Mesenchymal stem cell (in vitro differentiated cells and primary cell): ENCODE data around the gene PAK1IP1.

ENCODE experiments used
- DNase-seq: peaks from one replicate; pipeline ENCODE4 v3.0.0-alpha.2; 2013
- H2AFZ ChIP-seq: one replicate; pipeline ENCODE4 v1.6.1; 2013; ENCODE audit warnings: low read depth, mild to moderate bottlenecking, control low read depth, inconsistent platforms, low read length, moderate library complexity
- H2AK5ac ChIP-seq: 2 replicates; pipeline ENCODE4 v1.6.1; 2013; ENCODE audit warnings: low read length, moderate library complexity, mild to moderate bottlenecking, inconsistent platforms; ENCODE audit not compliant: severe bottlenecking
- H2BK120ac ChIP-seq: one replicate; pipeline ENCODE4 v1.6.1; 2013; ENCODE audit warnings: low read depth, mild to moderate bottlenecking, inconsistent platforms, low read length, moderate library complexity
- H2BK12ac ChIP-seq, 2 experiments: one replicate each; pipeline ENCODE4 v1.6.1; 2013; ENCODE audit warnings: inconsistent platforms in 2 of 2, low read length in 2 of 2, mild to moderate bottlenecking in 2 of 2, moderate library complexity in 2 of 2, control low read depth in 1 of 2
- H2BK15ac ChIP-seq: one replicate; pipeline ENCODE4 v1.6.1; 2013; ENCODE audit warnings: mild to moderate bottlenecking, low read depth, inconsistent platforms; ENCODE audit not compliant: poor library complexity, severe bottlenecking
- H2BK5ac ChIP-seq: 2 replicates; pipeline ENCODE4 v1.6.1; 2013; ENCODE audit warnings: low read depth, mild to moderate bottlenecking, low read length, control low read depth, inconsistent platforms; ENCODE audit not compliant: poor library complexity, severe bottlenecking
- H3K14ac ChIP-seq, 2 experiments: one replicate each; pipeline ENCODE4 v1.6.1; 2013; ENCODE audit warnings: inconsistent platforms in 2 of 2, low read length in 2 of 2, control low read depth in 1 of 2, mild to moderate bottlenecking in 1 of 2, moderate library complexity in 1 of 2
- H3K18ac ChIP-seq, 2 experiments: one replicate each; pipeline ENCODE4 v1.6.1; 2013; ENCODE audit warnings: inconsistent platforms in 2 of 2, low read length in 2 of 2, control low read depth in 1 of 2, low read depth in 1 of 2, mild to moderate bottlenecking in 1 of 2
- H3K23ac ChIP-seq, 2 experiments: one replicate each; pipeline ENCODE4 v1.6.1; 2013; ENCODE audit warnings: inconsistent platforms in 2 of 2, low read length in 2 of 2, mild to moderate bottlenecking in 2 of 2, moderate library complexity in 2 of 2, control low read depth in 1 of 2
- H3K27ac ChIP-seq: 2 replicates; pipeline ENCODE4 v1.5.1; 2013; ENCODE audit warnings: mild to moderate bottlenecking, moderate library complexity, low read length, control low read depth, inconsistent platforms; ENCODE audit not compliant: poor library complexity, severe bottlenecking
- H3K27me3 ChIP-seq, 2 experiments: 2 replicates each; pipeline versions ENCODE4 v1.6.1 to v1.7.0; 2013; ENCODE audit warnings: low read length in 2 of 2, mild to moderate bottlenecking in 2 of 2, moderate library complexity in 2 of 2, control low read depth in 1 of 2, inconsistent platforms in 1 of 2; ENCODE audit not compliant: control insufficient read depth in 1 of 2, insufficient read depth in 1 of 2
- H3K36me3 ChIP-seq, 2 experiments: 2 replicates each; pipeline versions ENCODE4 v1.6.1 to v1.7.0; 2013; ENCODE audit warnings: low read length in 2 of 2, control low read depth in 1 of 2, inconsistent platforms in 1 of 2, low read depth in 1 of 2, mild to moderate bottlenecking in 1 of 2; ENCODE audit not compliant: insufficient read depth in 2 of 2, control insufficient read depth in 1 of 2
- H3K4ac ChIP-seq, 2 experiments: one replicate each; pipeline ENCODE4 v1.6.1; 2013; ENCODE audit warnings: inconsistent platforms in 2 of 2, low read length in 2 of 2, mild to moderate bottlenecking in 2 of 2, moderate library complexity in 2 of 2, control low read depth in 1 of 2, low read depth in 1 of 2
- H3K4me1 ChIP-seq: 2 replicates; pipeline ENCODE4 v1.6.1; 2013; ENCODE audit warnings: low read depth, low read length, control low read depth; ENCODE audit not compliant: control insufficient read depth, insufficient read depth
- H3K4me2 ChIP-seq: 2 replicates; pipeline ENCODE4 v1.6.1; 2013; ENCODE audit warnings: low read length, mild to moderate bottlenecking, inconsistent platforms; ENCODE audit not compliant: poor library complexity, severe bottlenecking
- H3K4me3 ChIP-seq, 2 experiments: 2 replicates each; pipeline versions ENCODE4 v1.5.1 to v1.7.0; 2013; ENCODE audit warnings: low read length in 2 of 2, mild to moderate bottlenecking in 2 of 2, control low read depth in 1 of 2, low read depth in 1 of 2; ENCODE audit not compliant: insufficient read depth in 1 of 2
- H3K79me1 ChIP-seq: replicated peaks from 2 replicates; pipeline ENCODE4 v1.6.1; 2013; ENCODE audit warnings: mild to moderate bottlenecking, control low read depth, low read length, inconsistent platforms; ENCODE audit not compliant: poor library complexity, severe bottlenecking
- H3K9ac ChIP-seq: 2 replicates; pipeline ENCODE4 v1.7.0; 2013; ENCODE audit warnings: mild to moderate bottlenecking, low read length, moderate library complexity
- H3K9me3 ChIP-seq: 2 replicates; pipeline ENCODE4 v1.7.0; 2013; ENCODE audit warnings: mild to moderate bottlenecking, low read length; ENCODE audit not compliant: control insufficient read depth
- H4K8ac ChIP-seq: one replicate; pipeline ENCODE4 v1.6.1; 2013; ENCODE audit warnings: inconsistent platforms, mild to moderate bottlenecking, low read length, moderate library complexity
- H4K91ac ChIP-seq: one replicate; pipeline ENCODE4 v1.6.1; 2013; ENCODE audit warnings: mild to moderate bottlenecking, low read length, inconsistent platforms
- WGBS: methylation state at CpG from one replicate; pipeline ENCODE4 v1.1.7; 2013; ENCODE audit warnings: mixed read lengths; 5-methylcytosine and 5-hydroxymethylcytosine counted together

The PAK1IP1 gene

GRCh38 chr6:10725044-10725443 lies 30.3 kb downstream of the PAK1IP1 start:
- Histone ChIP-seq H2BK120ac (no peak overlapping the region), H4K91ac (no peak overlapping the region)

GRCh38 chr6:10725716-10726115 lies 30.9 kb downstream of the PAK1IP1 start:
- no peak overlapping the region for H3K18ac ChIP-seq
- H3K9me3 ChIP-seq, result no peaks in the 10 kb centered on the region
- H4K8ac ChIP-seq, result no peak overlapping the region
- no peak overlapping the region for H3K9ac ChIP-seq
- no peak for DNase-seq
- no peak overlapping the region for H3K14ac ChIP-seq
- H3K4me2 ChIP-seq, result no peak overlapping the region
- H3K36me3 ChIP-seq, result peaks cover 36 to 61% of the 10 kb centered on the region in 2 experiments
- no peak overlapping the region for H2AK5ac ChIP-seq
- no peak overlapping the region for H2BK5ac ChIP-seq
- no peak overlapping the region for H3K4ac ChIP-seq
- H2BK12ac ChIP-seq, result no peak overlapping the region
- no peaks in the 10 kb centered on the region for H3K27me3 ChIP-seq
- no peak overlapping the region for H3K27ac ChIP-seq
- no peak overlapping the region for H2AFZ ChIP-seq
- no peak overlapping the region for H4K91ac ChIP-seq
- H3K79me1 ChIP-seq, result peaks cover 34% of the 10 kb centered on the region
- H3K23ac ChIP-seq, result no peak overlapping the region
- H2BK15ac ChIP-seq, result no peak overlapping the region
- H2BK120ac ChIP-seq, result no peak overlapping the region
- no peak overlapping the region for H3K4me3 ChIP-seq
- over 99% methylated on average over 7 of the region's 9 CpGs for WGBS
- H3K4me1 ChIP-seq, result peaks cover 3% of the 10 kb centered on the region

More at GRCh38 chr6:10725044-10725443, 30.3 kb downstream of the PAK1IP1 start:
- peak overlapping the region; percentile 99 for H3K9ac ChIP-seq
- no peaks in the 10 kb centered on the region for H3K27me3 ChIP-seq
- H2BK12ac ChIP-seq, result no peak overlapping the region
- H2BK15ac ChIP-seq, result no peak overlapping the region
- H3K23ac ChIP-seq, result no peak overlapping the region
- H2AFZ ChIP-seq, result no peak overlapping the region
- H3K79me1 ChIP-seq, result peaks cover 37% of the 10 kb centered on the region
- no peak overlapping the region for H3K27ac ChIP-seq
- H2BK5ac ChIP-seq, result no peak overlapping the region
- no peak for DNase-seq
- no peak overlapping the region for H3K14ac ChIP-seq
- H3K9me3 ChIP-seq, result no peaks in the 10 kb centered on the region
- H3K4ac ChIP-seq, result no peak overlapping the region
- 91% methylated on average over 6 of the region's 6 CpGs for WGBS
- H2AK5ac ChIP-seq, result no peak overlapping the region
- H3K18ac ChIP-seq, result no peak overlapping the region
- no peak overlapping the region for H4K8ac ChIP-seq
- peak overlapping the region in 1 of 2 experiments; percentile 98 for H3K4me3 ChIP-seq
- no peak overlapping the region for H3K4me2 ChIP-seq
- peaks cover 3% of the 10 kb centered on the region for H3K4me1 ChIP-seq
- peaks cover 36 to 54% of the 10 kb centered on the region in 2 experiments for H3K36me3 ChIP-seq

- Histone ChIP-seq H3K18ac (no peak overlapping the region), H3K14ac (no peak overlapping the region), H2AK5ac (no peak overlapping the region)
These were observed 35.5 kb downstream of the PAK1IP1 start for GRCh38 chr6:10730254-10730653.

GRCh38 chr6:10733151-10733715 lies 38.5 kb downstream of the PAK1IP1 start:
- Histone ChIP-seq H2AFZ (no peak overlapping the region), H3K27me3 (no peaks in the 10 kb centered on the region), H4K8ac (no peak overlapping the region), H3K23ac (no peak overlapping the region), H3K4me2 (no peak overlapping the region), H4K91ac (no peak overlapping the region), H3K9ac (no peak overlapping the region), H3K9me3 (no peaks in the 10 kb centered on the region), H2BK15ac (no peak overlapping the region), H3K14ac (no peak overlapping the region), H2BK12ac (no peak overlapping the region), H3K27ac (peak overlapping the region; percentile 56), H3K4me1 (peaks cover 6% of the 10 kb centered on the region), H3K36me3 (peaks cover 22 to 56% of the 10 kb centered on the region in 2 experiments), H2BK120ac (no peak overlapping the region), H3K18ac (no peak overlapping the region), H3K79me1 (peaks cover 11% of the 10 kb centered on the region), H2BK5ac (no peak overlapping the region), H3K4ac (no peak overlapping the region), H3K4me3 (no peak overlapping the region), H2AK5ac (peak overlapping the region; percentile 7)
- 94% methylated on average over 17 of the region's 17 CpGs for WGBS
- DNase-seq, result no peak

More at GRCh38 chr6:10730254-10730653, 35.5 kb downstream of the PAK1IP1 start:
- Histone ChIP-seq H3K23ac (no peak overlapping the region), H3K9ac (no peak overlapping the region), H4K91ac (no peak overlapping the region), H3K4ac (no peak overlapping the region), H2BK12ac (no peak overlapping the region), H3K4me3 (no peak overlapping the region), H2BK15ac (no peak overlapping the region), H3K9me3 (no peaks in the 10 kb centered on the region), H3K36me3 (peaks cover 39 to 81% of the 10 kb centered on the region in 2 experiments), H2BK5ac (no peak overlapping the region), H3K4me2 (no peak overlapping the region), H3K27ac (no peak overlapping the region), H3K4me1 (peaks cover 2% of the 10 kb centered on the region), H2BK120ac (no peak overlapping the region), H2AFZ (no peak overlapping the region), H3K79me1 (peaks cover 27% of the 10 kb centered on the region), H3K27me3 (no peaks in the 10 kb centered on the region), H4K8ac (no peak overlapping the region)
- WGBS, result 96% methylated on average over 2 of the region's 3 CpGs
- DNase-seq, result no peak
